GM12878 (cell line): ENCODE data around the gene ITPR3. TPM values are rescaled to one million over a fixed set of nuclear protein-coding genes. Genes with fewer than 3 reads are reported as not detected.

Experiments
- ATAC-seq: fragments of 200-7000 bp; cut with Tn5 transposase; 3 replicates; pipeline ENCODE4 v1.9.1; 2020; ENCODE audit warnings: mild to moderate bottlenecking, moderate library complexity
- BruUV-seq: library from RNA; stranded (reverse); fragments of 400-500 nt; replicated peaks from 2 replicates; lab custom pipeline; 2021; lab: Mats Ljungman, UMichigan
- CTCF ChIA-PET: fragments of 300-600 bp; sonication (Branson Sonifier 250); formaldehyde crosslinking; extraction: SDS; loops from one replicate; lab custom pipeline; 2021; ENCODE audit warnings: inconsistent platforms; lab: Yijun Ruan, JAX
- POLR2A ChIA-PET: fragments of 350-600 bp; formaldehyde crosslinking; extraction: SDS; loops from one replicate; lab custom pipeline; 2021; ENCODE audit warnings: inconsistent platforms; lab: Charles Lee
- RAD21 ChIA-PET: fragments of 300-600 bp; sonication (Branson Sonifier 250); formaldehyde crosslinking; loops from one replicate; lab custom pipeline; 2023; ENCODE audit warnings: antibody characterized with exemption; ENCODE audit not compliant: unreplicated experiment; lab: Charles Lee
- SMC1A ChIA-PET: fragments of 300-600 bp; sonication (Branson Sonifier 250); formaldehyde crosslinking; loops from one replicate; lab custom pipeline; 2023; ENCODE audit not compliant: unreplicated experiment, uncharacterized antibody; lab: Charles Lee
- DNase-seq: peaks from one replicate; pipeline ENCODE4 v3.0.0-alpha.2; 2011; ENCODE audit warnings: low read depth, low spot score
- FAIRE-seq: peaks from 3 replicates; lab custom pipeline; 2011; peaks lifted over from hg19 to GRCh38; lab: Jason Lieb, UNC
- H2AFZ ChIP-seq: 2 replicates; pipeline ENCODE4 v1.6.0; 2011; ENCODE audit warnings: low read depth, low read length, control low read depth; ENCODE audit not compliant: control insufficient read depth
- H3K27ac ChIP-seq: 2 replicates; pipeline ENCODE4 v1.5.1; 2011; ENCODE audit warnings: control low read depth; ENCODE audit not compliant: control insufficient read depth, insufficient read depth
- H3K27me3 ChIP-seq, 2 experiments: replicated peaks in 1 of 2; 2 replicates each; pipeline versions ENCODE4 v1.6.0 to v1.6.1; 2011; ENCODE audit warnings: low read length in 1 of 2; ENCODE audit not compliant: control insufficient read depth in 2 of 2, insufficient read depth in 2 of 2
- H3K36me3 ChIP-seq, 2 experiments: 2 replicates each; pipeline ENCODE4 v1.5.1; 2011; ENCODE audit warnings: low read length in 1 of 2; ENCODE audit not compliant: control insufficient read depth in 2 of 2, insufficient read depth in 2 of 2
- H3K4me1 ChIP-seq: 2 replicates; pipeline ENCODE4 v1.6.1; 2011; ENCODE audit warnings: mild to moderate bottlenecking, low read length, moderate library complexity, mixed read lengths; ENCODE audit not compliant: control insufficient read depth, insufficient read depth
- H3K4me2 ChIP-seq: 2 replicates; pipeline ENCODE4 v1.6.0; 2011; ENCODE audit warnings: control low read depth; ENCODE audit not compliant: control insufficient read depth, insufficient read depth
- H3K4me3 ChIP-seq: fragments of 200-600 bp; sonication (generic); 2 replicates; pipeline ENCODE4 v1.5.1; 2016
- H3K79me2 ChIP-seq: 2 replicates; pipeline ENCODE4 v1.6.0; 2011; ENCODE audit warnings: low read length; ENCODE audit not compliant: control insufficient read depth, insufficient read depth
- H3K9ac ChIP-seq: 2 replicates; pipeline ENCODE4 v1.8.0; 2011; ENCODE audit warnings: low read length, control low read depth, mixed read lengths; ENCODE audit not compliant: control insufficient read depth, insufficient read depth
- H3K9me3 ChIP-seq: replicated peaks from 3 replicates; pipeline ENCODE4 v1.5.1; 2011; ENCODE audit warnings: mild to moderate bottlenecking, low read length; ENCODE audit not compliant: control insufficient read depth, insufficient read depth
- H4K20me1 ChIP-seq: 2 replicates; pipeline ENCODE4 v1.6.0; 2011; ENCODE audit not compliant: control insufficient read depth, insufficient read depth
- ETV6 ChIP-seq, 2 experiments: fragments of 450-650 bp in 1 of 2; IDR thresholded peaks in 1 of 2; conservative IDR thresholded peaks in 1 of 2; 2 replicates each; pipeline ENCODE4 v1.6.1; 2014; ENCODE audit warnings: antibody characterized with exemption in 1 of 2, borderline replicate concordance in 1 of 2, low read depth in 1 of 2, mild to moderate bottlenecking in 1 of 2, moderate library complexity in 1 of 2
- HDAC2 ChIP-seq: fragments of 200-600 bp; sonication (generic); IDR thresholded peaks from 2 replicates; pipeline ENCODE4 v1.6.1; 2017
- TCF12 ChIP-seq: IDR thresholded peaks from 2 replicates; pipeline ENCODE4 v1.6.1; 2011; ENCODE audit warnings: low read depth, mild to moderate bottlenecking, low read length
- WGBS: methylation state at CpG from one replicate; pipeline ENCODE4 v1.1.6; 2016; ENCODE audit warnings: low lambda C conversion rate; ENCODE audit not compliant: insufficient replicate concordance, insufficient coverage; ENCODE audit errors: missing lambda C conversion rate; 5-methylcytosine and 5-hydroxymethylcytosine counted together
- in situ Hi-C: fragments of 300-500 bp; cut with MboI; formaldehyde crosslinking; loops from 9 replicates; pipeline ENCODE4 v1.14.3; 2018; ENCODE audit warnings: mixed read lengths
- intact Hi-C: fragments of 100-400 bp; cut with micrococcal nuclease; formaldehyde crosslinking; loops from one replicate; pipeline ENCODE4 v1.14.2; 2022; ENCODE audit not compliant: unreplicated experiment
- polyA plus RNA-seq, 11 experiments: library from polyadenylated mRNA; depleted of rRNA in 4 of 11; unstranded in 6 of 11; stranded (reverse) in 5 of 11; fragments of >200 nt; fragmentation: Nextera tagmentation in 4 of 11; fragmentation: Illumina TruSeq in 1 of 11; extraction: Ambion mirVana in 4 of 11; extraction: Trizol in 1 of 11; gene quantifications; 1 replicate in 1 of 11; 2 replicates in 10 of 11; pipeline versions ENCODE4 v1.2.1 to v1.2.3, GENCODE V29; 2011 to 2016; ENCODE audit warnings: inconsistent platforms in 2 of 11, missing spikeins in 2 of 11, low read depth in 1 of 11
- total RNA-seq, 4 experiments: library from RNA; depleted of rRNA in 3 of 4; stranded (reverse); fragments of >200 nt in 3 of 4; fragmentation: Illumina TruSeq in 1 of 4; extraction: Trizol in 1 of 4; gene quantifications; 2 replicates each; pipeline versions ENCODE4 v1.2.1 to v1.2.3, GENCODE V29; 2013 to 2021
- TF ChIP-seq, protein P1 (sequence below): fragments of 450-650 bp; formaldehyde crosslinking; IDR thresholded peaks from 2 replicates; pipeline ENCODE4 v1.4.0; 2022; ENCODE audit warnings: mild to moderate bottlenecking, moderate library complexity
- TF ChIP-seq, protein P2 (sequence below): fragments of 450-650 bp; formaldehyde crosslinking; IDR thresholded peaks from 2 replicates; pipeline ENCODE4 v1.4.0; 2020; ENCODE audit warnings: mild to moderate bottlenecking, moderate library complexity
- TF ChIP-seq, protein P3 (sequence below): IDR thresholded peaks from 2 replicates; pipeline ENCODE4 v1.6.1; 2012; ENCODE audit warnings: low read depth, low read length, improper control_type of control experiment

Gene ITPR3
- total and polyA plus RNA-seq, 10 of the 15 experiments (the other 5 are each of a cell fraction or from before 2014, with no cell fraction given): 0.32 to 34.0 (median 11.9) TPM

DNA sequence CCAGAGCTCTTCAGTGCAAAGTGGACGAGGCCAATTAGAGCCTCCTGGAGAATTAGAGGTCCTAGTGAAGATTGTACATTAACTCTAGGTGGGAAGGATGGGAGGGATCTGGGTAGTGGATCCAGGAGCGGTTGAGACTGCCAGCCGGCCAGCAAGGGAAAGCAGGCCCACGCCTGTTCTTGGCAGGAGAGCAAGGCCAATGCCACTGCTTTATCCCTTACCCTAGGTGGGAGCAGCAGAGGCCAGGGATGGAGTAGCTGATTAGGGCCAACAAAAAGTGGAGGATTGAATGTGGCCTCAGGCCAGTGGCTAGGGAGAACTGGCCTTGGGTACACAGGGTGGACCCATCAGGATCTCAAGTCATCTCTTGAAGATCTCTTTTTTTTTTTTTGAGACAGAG is 3.7 kb downstream of the ITPR3 start:
- no TSS peak for BruUV-seq
- no peak for ATAC-seq
- CTCF ChIA-PET: interaction anchor here (6.0 kb wide), 1 partner anchor 17 kb away, joined by 31 read pairs; no protein-coding TSS in a partner anchor
- Histone ChIP-seq H3K4me2 (no peak overlapping the region), H3K27me3 (no peaks in the 10 kb centered on the region), H4K20me1 (no peaks in the 10 kb centered on the region), H3K79me2 (peaks cover 47% of the 10 kb centered on the region), H3K9ac (no peak overlapping the region), H3K9me3 (no peaks in the 10 kb centered on the region), H2AFZ (no peak overlapping the region), H3K4me3 (no peak overlapping the region), H3K36me3 (peaks cover 0 to 2% of the 10 kb centered on the region in 2 experiments; a peak in 2 of 4 replicates), H3K27ac (no peak overlapping the region), H3K4me1 (peaks cover 26% of the 10 kb centered on the region)
- intact Hi-C loops (no loop called here), in situ Hi-C loops (no loop called here)
- TF ChIP-seq, protein P1, sequence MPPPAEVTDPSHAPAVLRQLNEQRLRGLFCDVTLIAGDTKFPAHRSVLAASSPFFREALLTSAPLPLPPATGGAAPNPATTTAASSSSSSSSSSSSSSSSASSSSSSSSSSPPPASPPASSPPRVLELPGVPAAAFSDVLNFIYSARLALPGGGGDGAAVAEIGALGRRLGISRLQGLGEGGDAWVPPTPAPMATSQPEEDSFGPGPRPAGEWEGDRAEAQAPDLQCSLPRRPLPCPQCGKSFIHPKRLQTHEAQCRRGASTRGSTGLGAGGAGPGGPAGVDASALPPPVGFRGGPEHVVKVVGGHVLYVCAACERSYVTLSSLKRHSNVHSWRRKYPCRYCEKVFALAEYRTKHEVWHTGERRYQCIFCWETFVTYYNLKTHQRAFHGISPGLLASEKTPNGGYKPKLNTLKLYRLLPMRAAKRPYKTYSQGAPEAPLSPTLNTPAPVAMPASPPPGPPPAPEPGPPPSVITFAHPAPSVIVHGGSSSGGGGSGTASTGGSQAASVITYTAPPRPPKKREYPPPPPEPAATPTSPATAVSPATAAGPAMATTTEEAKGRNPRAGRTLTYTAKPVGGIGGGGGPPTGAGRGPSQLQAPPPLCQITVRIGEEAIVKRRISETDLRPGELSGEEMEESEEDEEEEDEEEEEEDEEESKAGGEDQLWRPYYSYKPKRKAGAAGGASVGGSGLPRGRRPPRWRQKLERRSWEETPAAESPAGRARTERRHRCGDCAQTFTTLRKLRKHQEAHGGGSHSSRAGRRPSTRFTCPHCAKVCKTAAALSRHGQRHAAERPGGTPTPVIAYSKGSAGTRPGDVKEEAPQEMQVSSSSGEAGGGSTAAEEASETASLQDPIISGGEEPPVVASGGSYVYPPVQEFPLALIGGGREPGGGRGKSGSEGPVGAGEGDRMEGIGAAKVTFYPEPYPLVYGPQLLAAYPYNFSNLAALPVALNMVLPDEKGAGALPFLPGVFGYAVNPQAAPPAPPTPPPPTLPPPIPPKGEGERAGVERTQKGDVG: no peak
- RAD21 ChIA-PET: interaction anchor here (0.7 to 1.6 kb wide), 2 partner anchors 28 to 76 kb away, joined by 3 read pairs; no protein-coding TSS in a partner anchor
- no peak for DNase-seq
- SMC1A ChIA-PET: interaction anchor here (2.8 kb wide), 1 partner anchor 17 kb away, joined by 9 read pairs; no protein-coding TSS in a partner anchor
- WGBS: 98% methylated on average over 4 of the region's 4 CpGs
- POLR2A ChIA-PET: interaction anchor here (1.4 kb wide), 1 partner anchor 301 kb away, joined by 3 read pairs; no protein-coding TSS in a partner anchor
- no peak for FAIRE-seq

DNA sequence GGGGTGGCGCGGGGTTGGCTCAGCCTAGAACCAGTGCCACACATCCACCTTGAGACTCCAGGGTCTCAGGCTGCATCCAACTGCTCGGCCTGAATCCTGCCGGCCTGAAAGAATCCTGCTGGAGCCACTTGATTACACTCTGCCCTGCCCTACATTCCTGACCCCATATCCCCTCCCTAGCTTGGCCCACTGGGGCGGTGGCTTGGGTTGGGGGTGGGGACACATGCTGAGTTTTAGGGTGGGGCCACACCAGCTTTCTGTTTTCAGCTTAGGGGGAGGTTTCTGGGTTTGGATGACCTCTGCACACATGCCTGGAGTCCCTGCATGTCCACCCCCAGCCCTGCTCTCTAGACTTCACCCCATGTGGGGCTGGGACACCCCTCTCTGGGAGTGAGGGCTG is 6.8 kb downstream of the ITPR3 start:
- Histone ChIP-seq H3K4me2 (no peak overlapping the region), H3K36me3 (peaks cover 0 to 2% of the 10 kb centered on the region in 2 experiments; a peak in 2 of 4 replicates), H4K20me1 (peaks cover 8% of the 10 kb centered on the region), H3K79me2 (peaks cover 32% of the 10 kb centered on the region), H3K9ac (no peak overlapping the region), H3K27ac (no peak overlapping the region), H3K9me3 (no peaks in the 10 kb centered on the region), H3K4me3 (no peak overlapping the region), H2AFZ (no peak overlapping the region), H3K27me3 (no peaks in the 10 kb centered on the region), H3K4me1 (peaks cover 25% of the 10 kb centered on the region)
- RAD21 ChIA-PET: no interaction called here
- ATAC-seq (no peak), DNase-seq (no peak), FAIRE-seq (no peak)
- BruUV-seq: no TSS peak
- TF ChIP-seq HDAC2 (no peak), TCF12 (no peak), ETV6 (conservative IDR thresholded peaks at IDR 0.05 in 1 of 2, IDR thresholded peaks at IDR 0.05 in 1 of 2; ENCODE audit: borderline replicate concordance in 1 of 2, low read depth in 1 of 2) (no peak)
- TF ChIP-seq, protein P2, sequence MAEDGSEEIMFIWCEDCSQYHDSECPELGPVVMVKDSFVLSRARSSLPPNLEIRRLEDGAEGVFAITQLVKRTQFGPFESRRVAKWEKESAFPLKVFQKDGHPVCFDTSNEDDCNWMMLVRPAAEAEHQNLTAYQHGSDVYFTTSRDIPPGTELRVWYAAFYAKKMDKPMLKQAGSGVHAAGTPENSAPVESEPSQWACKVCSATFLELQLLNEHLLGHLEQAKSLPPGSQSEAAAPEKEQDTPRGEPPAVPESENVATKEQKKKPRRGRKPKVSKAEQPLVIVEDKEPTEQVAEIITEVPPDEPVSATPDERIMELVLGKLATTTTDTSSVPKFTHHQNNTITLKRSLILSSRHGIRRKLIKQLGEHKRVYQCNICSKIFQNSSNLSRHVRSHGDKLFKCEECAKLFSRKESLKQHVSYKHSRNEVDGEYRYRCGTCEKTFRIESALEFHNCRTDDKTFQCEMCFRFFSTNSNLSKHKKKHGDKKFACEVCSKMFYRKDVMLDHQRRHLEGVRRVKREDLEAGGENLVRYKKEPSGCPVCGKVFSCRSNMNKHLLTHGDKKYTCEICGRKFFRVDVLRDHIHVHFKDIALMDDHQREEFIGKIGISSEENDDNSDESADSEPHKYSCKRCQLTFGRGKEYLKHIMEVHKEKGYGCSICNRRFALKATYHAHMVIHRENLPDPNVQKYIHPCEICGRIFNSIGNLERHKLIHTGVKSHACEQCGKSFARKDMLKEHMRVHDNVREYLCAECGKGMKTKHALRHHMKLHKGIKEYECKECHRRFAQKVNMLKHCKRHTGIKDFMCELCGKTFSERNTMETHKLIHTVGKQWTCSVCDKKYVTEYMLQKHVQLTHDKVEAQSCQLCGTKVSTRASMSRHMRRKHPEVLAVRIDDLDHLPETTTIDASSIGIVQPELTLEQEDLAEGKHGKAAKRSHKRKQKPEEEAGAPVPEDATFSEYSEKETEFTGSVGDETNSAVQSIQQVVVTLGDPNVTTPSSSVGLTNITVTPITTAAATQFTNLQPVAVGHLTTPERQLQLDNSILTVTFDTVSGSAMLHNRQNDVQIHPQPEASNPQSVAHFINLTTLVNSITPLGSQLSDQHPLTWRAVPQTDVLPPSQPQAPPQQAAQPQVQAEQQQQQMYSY: no peak
- TF ChIP-seq, protein P3, sequence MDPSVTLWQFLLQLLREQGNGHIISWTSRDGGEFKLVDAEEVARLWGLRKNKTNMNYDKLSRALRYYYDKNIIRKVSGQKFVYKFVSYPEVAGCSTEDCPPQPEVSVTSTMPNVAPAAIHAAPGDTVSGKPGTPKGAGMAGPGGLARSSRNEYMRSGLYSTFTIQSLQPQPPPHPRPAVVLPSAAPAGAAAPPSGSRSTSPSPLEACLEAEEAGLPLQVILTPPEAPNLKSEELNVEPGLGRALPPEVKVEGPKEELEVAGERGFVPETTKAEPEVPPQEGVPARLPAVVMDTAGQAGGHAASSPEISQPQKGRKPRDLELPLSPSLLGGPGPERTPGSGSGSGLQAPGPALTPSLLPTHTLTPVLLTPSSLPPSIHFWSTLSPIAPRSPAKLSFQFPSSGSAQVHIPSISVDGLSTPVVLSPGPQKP: no peak
- SMC1A ChIA-PET: interaction anchor here (0.9 kb wide), 1 partner anchor 58 kb away, joined by 3 read pairs; no protein-coding TSS in a partner anchor
- intact Hi-C loops: no loop called here
- in situ Hi-C loops: no loop called here
- CTCF ChIA-PET: interaction anchor here (1.0 kb wide), 1 partner anchor 38 kb away, joined by 4 read pairs; no protein-coding TSS in a partner anchor
- POLR2A ChIA-PET: interaction anchor here (0.6 kb wide), 1 partner anchor 22 kb away, joined by 7 read pairs; no protein-coding TSS in a partner anchor
- 98% methylated on average over 5 of the region's 5 CpGs for WGBS
